Right ventricle myocardium superior (tissue), 1 donor: Measurements from ENCODE around the gene FRMPD1. TPM values are rescaled to one million over a fixed set of nuclear protein-coding genes. Genes with fewer than 3 reads are reported as not detected.
"Not testable (repeated sequence)": the region's sequence is repeated elsewhere in the genome, so short reads cannot be mapped to it uniquely, and the experiment has no call there.

ENCODE experiments used
- ATAC-seq: fragments of 200-7000 bp; cut with Tn5 transposase; one replicate; pipeline ENCODE4 v1.9.1; 2020; ENCODE audit warnings: mild to moderate bottlenecking; ENCODE audit not compliant: poor library complexity
- DNase-seq: peaks from one replicate; pipeline ENCODE4 v3.0.0-alpha.2; 2020
- intact Hi-C: fragments of 100-400 bp; cut with DNase I; formaldehyde crosslinking; loops from one replicate; pipeline ENCODE4 v1.11.2; 2022
- total RNA-seq: library from RNA; stranded (reverse); fragmentation: NEBNext Ultra II Directional; extraction: Animal tissue kit (Norgen Biotek cat#: 25700); gene quantifications from one replicate; pipeline ENCODE4 v1.2.1, GENCODE V29; 2021
- donor health status: DM: no; HTN: yes; CAD: no; lungs with severe emphysema.

Gene FRMPD1
- total RNA-seq, 1 donor from 2014 or later: 1.6 TPM

- intact Hi-C loops: loop anchor here (10.0 kb wide), 2 partner anchors 153 to 167 kb away; partner anchors contain the start of gene SLC25A51
- DNase-seq, ATAC-seq: not testable (repeated sequence)
Measured at GRCh38 chr9:37752112-37752511, 101.4 kb downstream of the FRMPD1 start.

DNA sequence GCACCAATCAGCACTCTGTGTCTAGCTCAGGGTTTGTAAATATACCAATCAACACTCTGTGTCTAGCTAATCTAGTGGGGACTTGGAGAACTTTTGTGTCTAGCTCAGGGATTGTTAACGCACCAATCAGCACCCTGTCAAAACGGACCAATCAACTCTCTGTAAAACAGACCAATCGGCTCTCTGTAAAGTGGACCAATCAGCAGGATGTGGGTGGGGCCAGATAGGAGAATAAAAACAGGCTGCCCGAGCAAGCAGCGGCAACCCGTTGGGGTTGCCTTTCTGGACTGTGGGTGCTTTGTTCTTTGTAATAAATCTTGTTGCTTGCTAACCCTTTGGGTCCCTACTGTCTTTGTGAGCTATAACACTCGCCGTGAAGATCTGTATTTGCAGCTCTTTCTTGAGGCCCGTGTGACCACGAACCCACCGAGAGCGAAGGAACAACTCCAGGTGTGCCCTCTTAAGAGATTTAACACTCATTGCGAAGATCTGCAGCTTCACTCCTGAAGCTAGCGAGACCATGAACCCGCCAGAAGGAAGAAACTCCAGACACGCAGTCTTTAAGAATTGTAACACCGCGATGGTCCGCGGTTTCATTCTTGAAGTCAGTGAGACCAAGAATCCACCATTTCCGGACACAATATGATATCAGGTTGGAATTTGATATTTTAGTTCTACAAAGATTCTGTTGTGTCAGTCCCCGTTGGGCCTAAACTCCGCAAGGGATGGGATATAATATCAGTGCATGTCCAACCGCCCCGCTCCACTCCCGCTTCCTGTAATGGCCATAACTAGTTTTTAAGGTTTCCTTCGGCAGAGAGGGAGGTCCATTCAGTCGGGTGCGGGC, 102.1 kb downstream of the FRMPD1 start:
- DNase-seq (no peak), ATAC-seq (no peak)
- intact Hi-C loops: loop anchor here (10.0 kb wide), 2 partner anchors 152 to 168 kb away; partner anchors contain the start of gene SLC25A51

DNA sequence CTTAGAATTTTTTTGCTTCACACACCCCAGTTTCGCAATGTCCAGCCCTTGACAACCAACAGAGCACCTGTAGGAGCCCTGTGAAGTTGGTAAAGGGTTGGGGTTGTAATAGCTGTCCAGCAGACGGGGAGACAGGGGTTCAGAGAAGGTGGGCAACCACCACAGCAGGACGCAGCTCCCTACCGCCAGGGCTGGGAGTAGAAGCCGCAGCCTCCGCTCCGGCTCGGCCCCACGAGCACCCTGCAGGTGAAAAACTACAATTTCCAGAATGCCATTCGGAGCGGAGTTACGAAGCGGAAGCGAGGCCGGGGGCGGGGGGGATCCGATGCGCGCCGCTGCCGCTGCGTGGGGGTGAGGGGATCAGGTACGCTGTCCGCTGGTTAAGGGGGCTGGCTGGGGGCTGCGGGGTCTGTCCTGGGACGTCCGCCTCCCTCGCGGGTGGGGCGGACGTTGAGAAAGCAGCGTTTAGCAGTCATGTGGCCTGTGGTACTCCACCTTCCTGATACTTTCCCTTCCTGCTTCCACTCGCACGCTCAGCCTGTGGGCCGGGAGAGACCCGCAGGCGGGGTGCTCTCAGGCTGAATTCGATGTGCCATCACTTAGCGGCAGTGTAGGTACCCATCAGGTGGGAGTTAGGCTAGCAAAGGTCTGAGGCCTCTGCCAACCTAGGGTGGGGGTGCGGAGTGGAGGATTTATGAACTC, 102.9 kb downstream of the FRMPD1 start, which contains the start of gene TRMT10B:
TRMT10B (plus strand) TSS at position 317 of the 702 bp plus-strand sequence. CDS start 8,127 bp downstream, outside the sequence.
- intact Hi-C loops: loop anchor here (10.0 kb wide), 2 partner anchors 151 to 169 kb away; partner anchors contain the start of gene SLC25A51
- ATAC-seq: peak; percentile 98
- DNase-seq: peak; percentile 82

GRCh38 chr9:37758747-37759146, 108.0 kb downstream of the FRMPD1 start:
- intact Hi-C loops: loop anchor here (10.0 kb wide), 2 partner anchors 146 to 174 kb away; partner anchors contain the start of gene SLC25A51
- no peak for DNase-seq
- ATAC-seq: no peak

DNA sequence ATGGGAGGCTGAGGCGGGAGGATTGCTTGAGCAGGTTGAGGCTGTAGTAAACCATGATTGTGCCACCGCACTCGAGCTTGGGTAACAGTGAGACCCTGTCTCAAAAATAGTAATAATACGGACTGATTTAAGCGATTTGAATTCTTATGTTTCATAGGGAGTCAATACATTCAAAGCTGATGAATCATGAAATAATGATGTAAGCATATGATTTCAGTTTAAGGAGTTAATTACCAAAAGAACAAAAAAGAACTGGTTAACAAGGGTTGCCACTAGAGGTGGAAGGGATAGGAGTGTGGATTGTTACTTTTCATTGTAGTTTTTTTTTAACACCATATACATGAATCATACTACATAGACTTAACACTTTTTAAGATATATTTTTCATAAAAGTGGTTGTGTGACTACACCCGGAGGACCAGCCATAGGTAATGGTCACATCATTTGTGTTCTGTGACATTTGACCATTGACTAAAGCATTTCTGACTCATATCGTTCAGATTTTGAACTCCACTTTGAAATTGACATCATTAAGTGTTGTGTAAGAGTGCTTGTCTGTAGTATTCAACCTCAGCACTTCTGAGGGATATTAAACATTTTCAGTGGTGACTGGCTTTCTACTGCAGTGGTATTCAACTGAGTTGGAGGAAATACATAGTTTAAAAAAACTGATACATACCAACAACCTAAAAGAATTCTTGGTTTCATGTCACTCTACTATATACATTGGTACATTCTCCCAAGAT, 109.8 kb downstream of the FRMPD1 start:
- DNase-seq: no peak
- no peak for ATAC-seq
- intact Hi-C loops: no loop called here

DNA sequence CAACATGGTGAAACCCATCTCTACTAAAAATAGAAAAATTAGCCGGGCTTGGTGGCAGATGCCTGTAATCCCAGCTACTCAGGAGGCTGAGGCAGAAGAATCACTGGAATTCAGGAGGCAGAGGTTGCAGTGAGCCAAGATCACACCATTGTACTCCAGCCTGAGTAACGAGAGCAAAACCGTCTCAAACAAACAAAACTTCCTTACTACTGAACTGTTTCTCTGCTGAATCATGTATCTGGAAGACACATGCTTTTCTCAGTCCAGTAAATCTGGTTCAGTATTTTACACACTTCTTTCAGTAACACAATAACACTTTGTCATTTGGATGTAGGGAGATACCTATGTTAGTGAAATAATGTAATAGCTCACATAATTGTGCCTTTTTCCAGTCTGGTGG, 110.8 kb downstream of the FRMPD1 start:
- ATAC-seq (no peak), DNase-seq (no peak)
- intact Hi-C loops: no loop called here

DNA sequence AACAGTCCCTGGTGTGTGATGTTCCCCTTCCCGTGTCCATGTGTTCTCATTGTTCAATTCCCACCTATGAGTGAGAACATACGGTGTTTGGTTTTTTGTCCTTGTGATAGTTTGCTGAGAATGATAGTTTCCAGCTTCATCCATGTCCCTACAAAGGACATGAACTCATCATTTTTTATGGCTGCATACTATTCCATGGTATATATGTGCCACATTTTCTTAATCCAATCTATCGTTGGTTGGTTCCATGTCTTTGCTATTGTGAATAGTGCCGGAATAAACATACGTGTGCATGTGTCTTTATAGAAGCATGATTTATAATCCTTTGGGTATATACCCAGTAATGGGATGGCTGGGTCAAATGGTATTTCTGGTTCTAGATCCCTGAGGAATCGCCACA, 114.5 kb downstream of the FRMPD1 start:
- DNase-seq, ATAC-seq, intact Hi-C loops: not testable (repeated sequence)

GRCh38 chr9:37769306-37769705, 118.6 kb downstream of the FRMPD1 start:
- intact Hi-C loops: no loop called here
- DNase-seq (no peak), ATAC-seq (no peak)

DNA sequence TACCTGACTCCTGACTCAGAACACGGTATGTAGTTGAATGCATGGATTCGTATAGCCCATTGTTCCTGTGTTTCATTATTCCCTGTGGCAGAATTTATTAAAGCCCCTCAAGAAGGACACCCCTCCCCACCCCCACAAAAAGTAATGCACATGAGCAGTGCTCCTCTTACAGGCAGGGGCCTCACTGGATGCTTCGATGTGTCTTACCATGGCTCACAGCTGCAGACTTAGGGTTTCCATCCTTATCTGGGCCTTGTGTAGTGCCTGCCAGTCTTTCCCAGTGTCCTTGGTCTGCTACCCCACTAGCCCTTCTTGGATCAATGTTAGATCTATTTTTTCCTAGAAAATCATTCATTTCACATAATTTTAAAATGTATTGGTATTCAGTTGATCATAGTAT, 119.2 kb downstream of the FRMPD1 start:
- DNase-seq (no peak), ATAC-seq (no peak)
- intact Hi-C loops: no loop called here

GRCh38 chr9:37775216-37775919, 124.6 kb downstream of the FRMPD1 start:
- DNase-seq (no peak), ATAC-seq (no peak)
- intact Hi-C loops: no loop called here

GRCh38 chr9:37776328-37776727, 125.6 kb downstream of the FRMPD1 start:
- intact Hi-C loops: no loop called here
- DNase-seq (no peak), ATAC-seq (no peak)

GRCh38 chr9:37778534-37778933, 127.8 kb downstream of the FRMPD1 start:
- intact Hi-C loops: no loop called here
- ATAC-seq (no peak), DNase-seq (no peak)

DNA sequence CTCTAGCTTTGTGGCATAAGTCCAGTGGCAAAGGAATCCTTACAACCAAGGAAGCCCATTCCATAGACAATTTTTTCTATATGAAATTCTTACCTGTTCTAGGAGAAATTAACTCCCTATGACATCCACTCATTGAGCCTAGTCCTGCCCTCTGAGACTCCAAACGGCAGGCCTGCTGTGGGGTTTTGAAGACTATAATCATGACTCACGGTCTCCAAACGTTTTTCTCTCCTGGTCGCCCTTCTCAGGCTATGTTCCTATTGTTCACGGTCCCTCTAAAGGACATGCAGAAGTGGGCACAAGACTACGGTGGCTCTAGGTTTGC, 133.5 kb downstream of the FRMPD1 start:
- no peak for ATAC-seq
- DNase-seq: no peak

DNA sequence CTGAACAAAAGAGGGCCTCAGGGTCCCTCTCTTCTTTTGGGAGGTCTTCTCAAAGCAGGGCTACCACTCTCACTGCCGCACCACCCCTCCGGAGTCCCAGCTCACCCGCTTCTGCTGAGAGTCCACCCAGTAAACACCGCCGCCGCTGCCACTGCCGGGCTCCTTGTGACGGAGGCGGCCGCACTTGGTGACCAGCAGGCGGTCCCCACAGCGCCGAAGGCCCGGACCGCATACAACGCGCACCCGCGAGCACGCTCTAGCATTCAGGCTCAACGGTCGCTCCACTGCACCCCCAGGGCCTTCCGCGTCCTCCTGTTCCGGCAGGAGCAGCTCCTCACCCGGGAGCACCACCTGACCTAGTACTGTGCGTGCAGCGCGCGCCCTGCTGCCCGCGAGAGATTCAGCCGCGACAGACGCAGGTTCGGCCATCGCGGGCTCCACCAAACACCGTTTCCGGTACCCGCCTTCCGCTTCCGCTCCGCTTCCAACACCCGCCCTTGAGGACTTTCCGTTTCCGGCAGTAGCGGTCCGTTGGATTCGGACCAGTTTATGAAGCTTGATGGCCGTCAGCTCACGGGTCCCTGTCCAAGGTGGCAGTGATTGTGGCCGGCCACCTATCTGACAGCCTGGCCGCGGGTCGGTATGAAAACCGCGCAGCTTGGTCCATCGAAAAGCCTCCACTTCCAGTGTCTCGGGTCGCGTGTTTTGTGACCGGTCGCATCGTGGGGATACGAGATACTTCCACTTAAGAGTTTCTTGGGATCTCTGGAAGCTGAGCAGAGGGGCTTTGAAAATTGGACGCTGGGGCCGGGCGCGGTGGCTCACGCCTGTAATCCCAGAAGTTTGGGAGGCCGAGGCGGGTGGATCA, 134.1 kb downstream of the FRMPD1 start, which contains the start of gene EXOSC3:
EXOSC3 (minus strand) TSS at position 449 of the 868 bp plus-strand sequence; CDS start at position 429, 20 bp downstream.
- DNase-seq (peak; percentile 93), ATAC-seq (peak; percentile 99)
- intact Hi-C loops: loop anchor here (2.0 kb wide), 1 partner anchor 14 kb away; no protein-coding TSS in a partner anchor

More for the DNA sequence above, 133.5 kb downstream of the FRMPD1 start:
- intact Hi-C loops: loop anchor here (2.0 kb wide), 1 partner anchor 15 kb away; no protein-coding TSS in a partner anchor

GRCh38 chr9:37787059-37787458, 136.3 kb downstream of the FRMPD1 start:
- intact Hi-C loops: no loop called here
- ATAC-seq (no peak), DNase-seq (no peak)

GRCh38 chr9:37788332-37788731, 137.6 kb downstream of the FRMPD1 start:
- DNase-seq (no peak), ATAC-seq (no peak)
- intact Hi-C loops: no loop called here

DNA sequence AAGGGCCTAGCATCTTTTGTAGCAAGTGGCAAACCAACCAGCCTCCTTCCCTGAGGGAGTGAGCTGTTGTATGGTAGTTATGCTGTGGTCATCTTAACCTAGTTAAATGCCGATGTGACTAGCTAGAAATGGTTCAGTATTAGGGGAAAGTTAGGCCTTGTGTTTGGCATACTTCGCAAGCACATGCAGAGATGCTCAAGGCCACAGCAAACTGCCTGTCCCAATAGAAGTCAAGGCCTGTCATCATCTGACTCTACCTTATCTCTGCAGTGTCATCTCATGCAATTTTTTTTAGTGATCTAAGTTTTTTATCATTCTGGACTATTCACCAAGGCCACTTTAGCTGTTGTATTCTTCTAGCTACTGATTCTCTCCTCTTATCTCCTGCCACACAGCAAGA, 139.3 kb downstream of the FRMPD1 start:
- intact Hi-C loops: no loop called here
- DNase-seq (no peak), ATAC-seq (no peak)
